HCT116 (cell line): ENCODE measurements around the gene GABPB1. TPM values are rescaled to one million over a fixed set of nuclear protein-coding genes. Genes with fewer than 3 reads are reported as not detected.

Source experiments
- ATAC-seq: fragments of 200-7000 bp; cut with Tn5 transposase; 2 replicates; pipeline ENCODE4 v1.9.1; 2020; ENCODE audit warnings: mild to moderate bottlenecking, moderate library complexity
- BruUV-seq: library from RNA; stranded (reverse); fragments of 400-500 nt; replicated peaks from 2 replicates; lab custom pipeline; 2021; lab: Mats Ljungman, UMichigan
- CTCF ChIA-PET: fragments of 300-600 bp; sonication (Branson Sonifier 250); formaldehyde crosslinking; loops from one replicate; lab custom pipeline; 2021; ENCODE audit warnings: antibody characterized with exemption; lab: Charles Lee
- POLR2A ChIA-PET: fragments of 300-600, 350-600 bp; sonication (Branson Sonifier 250); formaldehyde crosslinking; loops from one replicate; lab custom pipeline; 2021; ENCODE audit warnings: antibody characterized with exemption; lab: Charles Lee
- RAD21 ChIA-PET, 2 experiments: fragments of 300-600 bp; sonication (Branson Sonifier 250); formaldehyde crosslinking; loops; one replicate each; lab custom pipeline; 2023; ENCODE audit warnings: low total read pairs in 2 of 2; ENCODE audit not compliant: uncharacterized antibody in 2 of 2, unreplicated experiment in 2 of 2, low non-redundant PET in 1 of 2; lab: Charles Lee
- DNase-seq: peaks from one replicate; pipeline ENCODE4 v3.0.0-alpha.2; 2010; ENCODE audit warnings: low read depth, low spot score
- H2AFZ ChIP-seq: fragments of 200-600 bp; shearing (Covaris generic), sonication (generic); 2 replicates; pipeline ENCODE4 v1.6.1; 2017; ENCODE audit warnings: low read depth, mixed run types, mixed read lengths, antibody characterized with exemption, low read length; ENCODE audit not compliant: poor library complexity, severe bottlenecking
- H3K27ac ChIP-seq: 2 replicates; pipeline ENCODE4 v1.5.1; 2012; ENCODE audit warnings: low read depth, low read length
- H3K27me3 ChIP-seq: fragments of 200-600 bp; sonication (generic); 2 replicates; pipeline ENCODE4 v1.6.1; 2016; ENCODE audit warnings: mixed run types, low read length, mixed read lengths; ENCODE audit not compliant: insufficient read depth
- H3K36me3 ChIP-seq, 2 experiments: fragments of 200-500 bp in 1 of 2; fragments of 200-600 bp in 1 of 2; sonication (Bioruptor generic) in 1 of 2; sonication (generic) in 1 of 2; 2 replicates each; pipeline versions ENCODE4 v1.5.1 to v1.6.1; 2014 to 2016; ENCODE audit warnings: low read length in 2 of 2, inconsistent platforms in 1 of 2, mixed read lengths in 1 of 2, mixed run types in 1 of 2; ENCODE audit not compliant: insufficient read depth in 2 of 2, control insufficient read depth in 1 of 2
- H3K4me1 ChIP-seq, 2 experiments: fragments of 200-600 bp in 1 of 2; sonication (generic) in 1 of 2; 2 replicates each; pipeline versions ENCODE4 v1.5.1 to v1.6.1; 2012 to 2017; ENCODE audit warnings: low read length in 2 of 2, inconsistent platforms in 1 of 2, mild to moderate bottlenecking in 1 of 2, mixed read lengths in 1 of 2, mixed run types in 1 of 2, moderate library complexity in 1 of 2; ENCODE audit not compliant: insufficient read depth in 2 of 2, control insufficient read depth in 1 of 2
- H3K4me2 ChIP-seq: fragments of 200-600 bp; sonication (generic); 2 replicates; pipeline ENCODE4 v1.6.1; 2017; ENCODE audit warnings: mixed run types, low read length, mixed read lengths
- H3K4me3 ChIP-seq, 2 experiments: fragments of 200-600 bp in 1 of 2; sonication (generic) in 1 of 2; replicated peaks in 1 of 2; 2 replicates each; pipeline ENCODE4 v1.5.1; 2011 to 2016; ENCODE audit warnings: low read length in 2 of 2, control low read depth in 1 of 2, low read depth in 1 of 2, mild to moderate bottlenecking in 1 of 2, mixed read lengths in 1 of 2, mixed run types in 1 of 2
- H3K79me2 ChIP-seq: fragments of 200-600 bp; sonication (generic); 2 replicates; pipeline ENCODE4 v1.6.1; 2017; ENCODE audit warnings: mild to moderate bottlenecking, mixed run types, low read length, moderate library complexity, mixed read lengths; ENCODE audit not compliant: insufficient read depth
- H3K9ac ChIP-seq: fragments of 200-600 bp; sonication (generic); 2 replicates; pipeline ENCODE4 v1.6.1; 2016; ENCODE audit warnings: low read length, mixed read lengths
- H3K9me2 ChIP-seq: fragments of 200-600 bp; sonication (generic), shearing (Covaris generic); 2 replicates; pipeline ENCODE4 v1.6.1; 2017; ENCODE audit warnings: mixed run types, mild to moderate bottlenecking, moderate library complexity; ENCODE audit not compliant: insufficient read depth
- H3K9me3 ChIP-seq, 2 experiments: fragments of 200-500 bp in 1 of 2; fragments of 200-600 bp in 1 of 2; sonication (Bioruptor generic) in 1 of 2; sonication (generic) in 1 of 2; 2 replicates each; pipeline ENCODE4 v1.6.1; 2014 to 2017; ENCODE audit warnings: low read length in 2 of 2, mixed read lengths in 2 of 2, inconsistent platforms in 1 of 2, low read depth in 1 of 2, mild to moderate bottlenecking in 1 of 2, mixed run types in 1 of 2, moderate library complexity in 1 of 2; ENCODE audit not compliant: control insufficient read depth in 1 of 2, insufficient read depth in 1 of 2
- H4K20me1 ChIP-seq: fragments of 200-600 bp; sonication (generic), shearing (Covaris generic); 2 replicates; pipeline ENCODE4 v1.6.1; 2017; ENCODE audit warnings: mixed run types, mild to moderate bottlenecking, moderate library complexity; ENCODE audit not compliant: insufficient read depth
- CBX3 ChIP-seq: IDR thresholded peaks from 2 replicates; pipeline ENCODE4 v1.6.1; 2012; ENCODE audit warnings: low read depth
- FOSL1 ChIP-seq: IDR thresholded peaks from 2 replicates; pipeline ENCODE4 v1.6.1; 2012; ENCODE audit warnings: low read depth
- MAX ChIP-seq: IDR thresholded peaks from 2 replicates; pipeline ENCODE4 v1.6.1; 2012
- POLR2A ChIP-seq: IDR thresholded peaks from 2 replicates; pipeline ENCODE4 v1.7.0; 2011; ENCODE audit warnings: borderline replicate concordance; ENCODE audit not compliant: insufficient read depth, insufficient read length; ENCODE audit errors: extremely low read depth
- POLR2AphosphoS5 ChIP-seq: IDR thresholded peaks from 2 replicates; pipeline ENCODE4 v1.6.1; 2011; ENCODE audit warnings: mild to moderate bottlenecking, low read depth, low read length, moderate library complexity
- SIN3A ChIP-seq: IDR thresholded peaks from 2 replicates; pipeline ENCODE4 v1.6.1; 2012; ENCODE audit warnings: low read depth
- YY1 ChIP-seq: IDR thresholded peaks from 2 replicates; pipeline ENCODE4 v1.6.1; 2011; ENCODE audit warnings: low read length, low read depth, moderate library complexity, mild to moderate bottlenecking; ENCODE audit not compliant: insufficient replicate concordance; ENCODE audit errors: extremely low read depth
- ZFX ChIP-seq: fragments of 450-650 bp; IDR thresholded peaks from 2 replicates; pipeline ENCODE4 v1.6.1; 2017
- intact Hi-C: fragments of 100-400 bp; cut with micrococcal nuclease; formaldehyde crosslinking; loops from 2 replicates; pipeline ENCODE4 v1.10.0; 2022
- total RNA-seq: library from RNA; stranded (reverse); gene quantifications from one replicate; pipeline ENCODE4 v1.2.1, GENCODE V29; 2021; ENCODE audit not compliant: unreplicated experiment
- TF ChIP-seq, protein P1 (sequence below): IDR thresholded peaks from 2 replicates; pipeline ENCODE4 v1.6.1; 2012
- TF ChIP-seq, protein P2 (sequence below): IDR thresholded peaks from 2 replicates; pipeline ENCODE4 v1.6.1; 2011; ENCODE audit warnings: mild to moderate bottlenecking, low read length, moderate library complexity; ENCODE audit not compliant: insufficient replicate concordance; ENCODE audit errors: extremely low read depth
- TF ChIP-seq, protein P3 (sequence below): IDR thresholded peaks from 2 replicates; pipeline ENCODE4 v1.6.1; 2012; ENCODE audit warnings: low read depth

Gene GABPB1
- total RNA-seq, 1 experiment from 2014 or later: 20.1 TPM

DNA sequence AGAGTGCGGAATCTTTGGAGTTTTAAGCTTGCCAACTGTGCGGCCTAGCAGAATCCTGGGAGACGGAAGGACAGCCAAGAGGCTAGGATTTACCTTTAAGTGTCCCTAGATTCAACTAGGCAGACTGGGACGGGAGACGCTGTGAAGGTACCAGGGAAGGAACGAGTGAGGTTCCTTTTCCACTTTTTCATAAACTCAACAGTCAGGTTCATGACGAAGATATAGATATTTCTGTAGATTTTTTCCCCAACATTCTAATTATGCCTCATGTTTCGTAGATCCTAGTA, 564 bp upstream of the GABPB1 start:
- no peaks in the 10 kb centered on the region for H3K9me2 ChIP-seq
- H3K4me1 ChIP-seq: peaks cover 14 to 20% of the 10 kb centered on the region in 2 experiments
- ChIA-PET RAD21 (no interaction called here), POLR2A (interaction anchor here (0.9 to 2.1 kb wide), 6 partner anchors 10 to 200 kb away, joined by 3 to 8 read pairs (median 5); partner anchors contain the start of gene USP8), CTCF (interaction anchor here (1.0 to 1.4 kb wide), 2 partner anchors 39 to 207 kb away, joined by 3 to 5 read pairs; no protein-coding TSS in a partner anchor)
- intact Hi-C loops: loop anchor here (5.0 kb wide), 2 partner anchors 67 to 552 kb away; partner anchors contain the start of genes AP4E1 and USP8
- peak overlapping the region; percentile 81 for H3K4me2 ChIP-seq
- peaks cover 91% of the 10 kb centered on the region for H3K79me2 ChIP-seq
- peak overlapping the region; percentile 63 to 78 for H3K4me3 ChIP-seq
- TSS peak; percentile 65 for BruUV-seq
- ATAC-seq (peak; percentile 23), DNase-seq (no peak)
- peak overlapping the region; percentile 99 for H3K27ac ChIP-seq
- no peaks in the 10 kb centered on the region for H3K27me3 ChIP-seq
- no peaks in the 10 kb centered on the region for H4K20me1 ChIP-seq
- no peaks in the 10 kb centered on the region for H3K9me3 ChIP-seq
- no peak overlapping the region for H2AFZ ChIP-seq
- peak overlapping the region; percentile 85 for H3K9ac ChIP-seq
- TF ChIP-seq CBX3: peak; percentile 11; the same call in 1 of the 2 replicates
- TF ChIP-seq SIN3A: no peak
- peak; percentile 27; the same call in 1 of the 2 replicates for TF ChIP-seq ZFX
- H3K36me3 ChIP-seq: peaks cover 16 to 17% of the 10 kb centered on the region in 2 experiments

DNA sequence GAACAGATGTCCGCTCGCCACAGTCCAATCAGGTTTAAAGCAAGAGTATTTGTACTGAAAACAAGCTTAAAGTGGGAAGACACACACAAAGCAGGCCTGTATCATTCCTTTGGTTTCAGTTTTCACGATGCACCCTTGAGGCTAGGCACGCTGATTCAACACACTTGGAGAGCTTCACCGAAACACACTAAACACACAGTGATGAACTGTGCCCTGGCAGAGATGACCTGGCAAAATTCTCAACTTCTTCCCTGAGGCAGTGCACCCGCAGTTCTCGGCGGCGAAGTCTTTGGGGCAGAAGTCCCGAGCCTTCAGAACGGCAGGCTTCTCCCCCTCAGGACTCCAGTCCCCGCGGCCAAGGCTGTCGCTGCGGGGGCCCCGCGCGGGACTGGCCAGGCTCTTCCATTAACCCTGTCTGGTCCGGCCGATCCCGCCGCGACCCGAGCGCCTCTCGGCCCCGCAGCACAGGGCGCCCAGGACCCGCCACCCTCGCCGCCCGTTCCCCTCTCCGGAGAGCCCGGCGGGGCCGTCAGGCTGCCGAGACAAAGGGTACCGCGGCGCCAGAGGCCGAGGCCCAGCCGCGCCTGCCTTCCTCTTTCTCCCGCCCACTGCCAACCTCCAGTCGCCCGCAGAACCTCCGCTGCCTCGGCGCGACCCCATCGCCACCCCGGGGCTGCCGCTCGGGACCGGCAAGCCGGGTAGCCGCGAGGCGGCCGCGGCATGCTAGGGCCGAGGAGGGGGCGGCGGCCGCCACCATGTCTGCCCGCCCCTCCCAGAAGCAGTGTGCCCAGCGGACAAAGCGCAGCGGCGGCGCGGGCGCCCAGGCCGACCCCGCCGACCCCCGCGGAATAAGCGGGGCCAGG, 792 bp downstream of the GABPB1 start:
- H3K4me2 ChIP-seq: peak overlapping the region; percentile 81
- no peak overlapping the region for H2AFZ ChIP-seq
- DNase-seq (peak; percentile 19), ATAC-seq (peak; percentile 29)
- CTCF ChIA-PET: interaction anchor here (1.0 to 1.4 kb wide), 2 partner anchors 38 to 206 kb away, joined by 3 to 5 read pairs; no protein-coding TSS in a partner anchor
- H3K9me3 ChIP-seq: no peaks in the 10 kb centered on the region
- intact Hi-C loops: no loop called here
- H3K79me2 ChIP-seq: peaks cover 93% of the 10 kb centered on the region
- peak overlapping the region; percentile 99 for H3K27ac ChIP-seq
- peaks cover 9 to 10% of the 10 kb centered on the region in 2 experiments for H3K36me3 ChIP-seq
- H3K4me1 ChIP-seq: peaks cover 14 to 20% of the 10 kb centered on the region in 2 experiments
- H3K4me3 ChIP-seq: peak overlapping the region; percentile 63 to 78
- H4K20me1 ChIP-seq: no peaks in the 10 kb centered on the region
- no peaks in the 10 kb centered on the region for H3K9me2 ChIP-seq
- no TSS peak for BruUV-seq
- H3K9ac ChIP-seq: peak overlapping the region; percentile 85
- no peaks in the 10 kb centered on the region for H3K27me3 ChIP-seq
- RAD21 ChIA-PET: no interaction called here
- POLR2A ChIA-PET: interaction anchor here (0.5 to 2.1 kb wide), 6 partner anchors 18 to 1865 kb away, joined by 3 to 8 read pairs (median 4); partner anchors contain the start of gene USP8
- TF ChIP-seq FOSL1: no peak
- TF ChIP-seq SIN3A: no peak
- TF ChIP-seq POLR2A: peak; percentile 43
- TF ChIP-seq YY1: no peak
- TF ChIP-seq, protein P1, sequence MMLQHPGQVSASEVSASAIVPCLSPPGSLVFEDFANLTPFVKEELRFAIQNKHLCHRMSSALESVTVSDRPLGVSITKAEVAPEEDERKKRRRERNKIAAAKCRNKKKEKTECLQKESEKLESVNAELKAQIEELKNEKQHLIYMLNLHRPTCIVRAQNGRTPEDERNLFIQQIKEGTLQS: no peak
- peak; percentile 69 for TF ChIP-seq ZFX
- TF ChIP-seq, protein P2, sequence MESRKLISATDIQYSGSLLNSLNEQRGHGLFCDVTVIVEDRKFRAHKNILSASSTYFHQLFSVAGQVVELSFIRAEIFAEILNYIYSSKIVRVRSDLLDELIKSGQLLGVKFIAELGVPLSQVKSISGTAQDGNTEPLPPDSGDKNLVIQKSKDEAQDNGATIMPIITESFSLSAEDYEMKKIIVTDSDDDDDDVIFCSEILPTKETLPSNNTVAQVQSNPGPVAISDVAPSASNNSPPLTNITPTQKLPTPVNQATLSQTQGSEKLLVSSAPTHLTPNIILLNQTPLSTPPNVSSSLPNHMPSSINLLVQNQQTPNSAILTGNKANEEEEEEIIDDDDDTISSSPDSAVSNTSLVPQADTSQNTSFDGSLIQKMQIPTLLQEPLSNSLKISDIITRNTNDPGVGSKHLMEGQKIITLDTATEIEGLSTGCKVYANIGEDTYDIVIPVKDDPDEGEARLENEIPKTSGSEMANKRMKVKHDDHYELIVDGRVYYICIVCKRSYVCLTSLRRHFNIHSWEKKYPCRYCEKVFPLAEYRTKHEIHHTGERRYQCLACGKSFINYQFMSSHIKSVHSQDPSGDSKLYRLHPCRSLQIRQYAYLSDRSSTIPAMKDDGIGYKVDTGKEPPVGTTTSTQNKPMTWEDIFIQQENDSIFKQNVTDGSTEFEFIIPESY: no peak
- TF ChIP-seq POLR2AphosphoS5: no peak
- no peak for TF ChIP-seq MAX
- TF ChIP-seq, protein P3, sequence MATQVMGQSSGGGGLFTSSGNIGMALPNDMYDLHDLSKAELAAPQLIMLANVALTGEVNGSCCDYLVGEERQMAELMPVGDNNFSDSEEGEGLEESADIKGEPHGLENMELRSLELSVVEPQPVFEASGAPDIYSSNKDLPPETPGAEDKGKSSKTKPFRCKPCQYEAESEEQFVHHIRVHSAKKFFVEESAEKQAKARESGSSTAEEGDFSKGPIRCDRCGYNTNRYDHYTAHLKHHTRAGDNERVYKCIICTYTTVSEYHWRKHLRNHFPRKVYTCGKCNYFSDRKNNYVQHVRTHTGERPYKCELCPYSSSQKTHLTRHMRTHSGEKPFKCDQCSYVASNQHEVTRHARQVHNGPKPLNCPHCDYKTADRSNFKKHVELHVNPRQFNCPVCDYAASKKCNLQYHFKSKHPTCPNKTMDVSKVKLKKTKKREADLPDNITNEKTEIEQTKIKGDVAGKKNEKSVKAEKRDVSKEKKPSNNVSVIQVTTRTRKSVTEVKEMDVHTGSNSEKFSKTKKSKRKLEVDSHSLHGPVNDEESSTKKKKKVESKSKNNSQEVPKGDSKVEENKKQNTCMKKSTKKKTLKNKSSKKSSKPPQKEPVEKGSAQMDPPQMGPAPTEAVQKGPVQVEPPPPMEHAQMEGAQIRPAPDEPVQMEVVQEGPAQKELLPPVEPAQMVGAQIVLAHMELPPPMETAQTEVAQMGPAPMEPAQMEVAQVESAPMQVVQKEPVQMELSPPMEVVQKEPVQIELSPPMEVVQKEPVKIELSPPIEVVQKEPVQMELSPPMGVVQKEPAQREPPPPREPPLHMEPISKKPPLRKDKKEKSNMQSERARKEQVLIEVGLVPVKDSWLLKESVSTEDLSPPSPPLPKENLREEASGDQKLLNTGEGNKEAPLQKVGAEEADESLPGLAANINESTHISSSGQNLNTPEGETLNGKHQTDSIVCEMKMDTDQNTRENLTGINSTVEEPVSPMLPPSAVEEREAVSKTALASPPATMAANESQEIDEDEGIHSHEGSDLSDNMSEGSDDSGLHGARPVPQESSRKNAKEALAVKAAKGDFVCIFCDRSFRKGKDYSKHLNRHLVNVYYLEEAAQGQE: no peak
- TF ChIP-seq CBX3: no peak
